Activated CD4-positive, alpha-beta T cell treated with anti-CD3 and anti-CD28 coated beads for 24 hours (primary cell): ENCODE measurements around the gene MYL7.

Experiments
- DNase-seq, 2 donors: peaks; one replicate each; pipeline ENCODE4 v3.0.0-alpha.2; 2020; ENCODE audit warnings: low read depth in 2 of 2

Gene MYL7

DNA sequence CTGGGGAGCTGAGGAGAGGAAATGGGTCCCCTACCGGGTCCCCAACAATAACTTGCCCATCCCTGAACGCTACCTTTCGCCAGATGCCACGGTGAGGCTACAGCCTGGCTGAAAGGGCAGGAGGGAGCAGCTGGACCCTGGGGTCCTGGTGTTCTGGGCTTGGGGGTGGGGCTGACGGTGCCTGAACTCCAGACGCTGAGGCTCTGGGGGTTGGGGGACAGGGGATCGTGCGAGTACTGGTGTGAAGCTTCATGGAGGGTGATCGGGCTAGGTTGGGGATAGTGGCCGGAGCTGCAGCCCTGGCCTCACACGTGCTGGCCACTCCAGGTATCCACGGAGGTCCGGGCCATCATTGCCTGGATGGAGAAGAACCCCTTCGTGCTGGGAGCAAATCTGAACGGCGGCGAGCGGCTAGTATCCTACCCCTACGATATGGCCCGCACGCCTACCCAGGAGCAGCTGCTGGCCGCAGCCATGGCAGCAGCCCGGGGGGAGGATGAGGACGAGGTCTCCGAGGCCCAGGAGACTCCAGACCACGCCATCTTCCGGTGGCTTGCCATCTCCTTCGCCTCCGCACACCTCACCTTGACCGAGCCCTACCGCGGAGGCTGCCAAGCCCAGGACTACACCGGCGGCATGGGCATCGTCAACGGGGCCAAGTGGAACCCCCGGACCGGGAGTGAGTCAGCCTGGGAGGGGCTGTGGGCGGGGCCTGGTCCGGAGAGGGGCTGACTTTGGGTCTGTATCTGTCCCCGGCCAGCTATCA is 28.7 kb downstream of the MYL7 start:
- no peak for DNase-seq

GRCh38 chr7:44111761-44112160 is 29.4 kb downstream of the MYL7 start:
- no peak for DNase-seq

DNA sequence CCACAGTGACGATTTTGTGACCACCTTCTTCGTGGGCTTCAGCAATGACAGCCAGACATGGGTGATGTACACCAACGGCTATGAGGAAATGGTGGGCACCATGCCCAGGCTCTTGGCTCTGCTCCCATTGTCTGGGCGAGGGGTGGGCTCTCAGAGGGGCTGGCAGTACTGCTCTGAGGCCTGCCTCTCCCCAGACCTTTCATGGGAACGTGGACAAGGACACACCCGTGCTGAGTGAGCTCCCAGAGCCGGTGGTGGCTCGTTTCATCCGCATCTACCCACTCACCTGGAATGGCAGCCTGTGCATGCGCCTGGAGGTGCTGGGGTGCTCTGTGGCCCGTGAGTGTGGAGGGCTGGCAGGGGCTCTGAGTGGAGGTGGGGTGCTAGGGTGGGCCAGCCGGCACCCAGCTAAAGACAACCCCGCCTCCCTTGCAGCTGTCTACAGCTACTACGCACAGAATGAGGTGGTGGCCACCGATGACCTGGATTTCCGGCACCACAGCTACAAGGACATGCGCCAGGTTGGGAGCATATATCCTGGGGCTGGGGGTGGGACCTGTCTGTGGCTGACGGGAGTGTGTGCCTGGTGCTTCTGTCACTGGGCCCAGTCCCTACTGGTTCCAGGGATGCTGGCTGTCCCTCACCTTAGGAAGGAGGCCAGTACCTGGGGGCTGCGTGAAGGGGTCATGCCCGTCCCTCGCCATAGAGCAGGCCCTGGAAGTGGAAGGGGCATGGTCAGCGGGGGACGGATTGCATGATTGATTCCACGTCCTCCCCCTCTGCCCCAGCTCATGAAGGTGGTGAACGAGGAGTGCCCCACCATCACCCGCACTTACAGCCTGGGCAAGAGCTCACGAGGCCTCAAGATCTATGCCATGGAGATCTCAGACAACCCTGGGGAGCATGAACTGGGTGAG is 30.2 kb downstream of the MYL7 start:
- DNase-seq, result no peak

DNA sequence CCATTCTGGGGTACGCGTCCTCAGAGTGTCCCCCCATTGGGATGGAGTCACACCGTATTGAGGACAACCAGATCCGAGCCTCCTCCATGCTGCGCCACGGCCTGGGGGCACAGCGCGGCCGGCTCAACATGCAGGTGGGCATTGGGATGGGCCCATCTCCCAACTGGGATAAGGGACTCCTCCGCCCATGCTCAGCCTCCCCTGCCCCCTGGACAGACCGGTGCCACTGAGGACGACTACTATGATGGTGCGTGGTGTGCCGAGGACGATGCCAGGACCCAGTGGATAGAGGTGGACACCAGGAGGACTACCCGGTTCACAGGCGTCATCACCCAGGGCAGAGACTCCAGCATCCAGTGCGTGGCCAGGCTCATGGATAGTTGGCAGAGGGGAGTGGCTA is 31.1 kb downstream of the MYL7 start:
- no peak for DNase-seq

GRCh38 chr7:44108768-44109750 is 32.1 kb downstream of the MYL7 start:
- DNase-seq, result no peak

DNA sequence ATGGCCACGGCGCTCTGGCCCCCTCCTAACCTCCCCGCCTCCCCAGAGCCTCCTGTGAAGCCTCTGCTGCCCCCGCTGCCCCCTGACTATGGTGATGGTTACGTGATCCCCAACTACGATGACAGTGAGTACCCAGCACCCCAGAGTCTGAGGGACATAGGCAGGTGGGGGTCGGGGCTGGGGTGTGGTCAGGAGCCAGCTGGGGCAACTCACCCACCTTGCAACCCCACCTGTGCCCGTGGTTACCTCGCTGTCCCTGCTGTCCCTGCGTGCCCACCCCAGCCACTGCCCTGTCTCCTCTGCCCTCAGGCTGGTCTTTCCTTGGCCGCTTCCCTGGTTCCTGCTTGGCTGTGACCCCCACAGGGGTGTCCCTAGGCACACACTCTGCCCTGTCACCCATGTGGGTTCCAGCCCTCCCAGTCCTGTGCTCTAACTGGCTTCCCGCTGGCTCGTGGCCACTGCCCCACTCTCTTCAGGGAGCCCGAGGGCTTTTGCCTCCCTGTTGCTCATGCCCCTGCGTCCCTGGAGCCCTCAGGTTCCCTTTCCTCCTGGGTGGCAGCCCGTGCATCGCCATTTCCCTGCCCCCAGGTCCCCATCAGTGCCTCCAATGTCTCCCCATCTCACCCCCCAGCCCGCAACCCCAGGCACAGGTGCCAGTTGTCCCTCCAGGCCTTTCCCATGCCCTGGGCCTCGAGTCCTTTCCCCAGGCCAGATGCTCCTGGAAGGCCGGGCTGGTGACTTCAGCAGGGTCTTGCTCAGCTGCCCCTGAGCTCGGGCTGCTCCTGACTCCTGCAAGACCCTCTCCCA is 33.0 kb downstream of the MYL7 start:
- no peak for DNase-seq

DNA sequence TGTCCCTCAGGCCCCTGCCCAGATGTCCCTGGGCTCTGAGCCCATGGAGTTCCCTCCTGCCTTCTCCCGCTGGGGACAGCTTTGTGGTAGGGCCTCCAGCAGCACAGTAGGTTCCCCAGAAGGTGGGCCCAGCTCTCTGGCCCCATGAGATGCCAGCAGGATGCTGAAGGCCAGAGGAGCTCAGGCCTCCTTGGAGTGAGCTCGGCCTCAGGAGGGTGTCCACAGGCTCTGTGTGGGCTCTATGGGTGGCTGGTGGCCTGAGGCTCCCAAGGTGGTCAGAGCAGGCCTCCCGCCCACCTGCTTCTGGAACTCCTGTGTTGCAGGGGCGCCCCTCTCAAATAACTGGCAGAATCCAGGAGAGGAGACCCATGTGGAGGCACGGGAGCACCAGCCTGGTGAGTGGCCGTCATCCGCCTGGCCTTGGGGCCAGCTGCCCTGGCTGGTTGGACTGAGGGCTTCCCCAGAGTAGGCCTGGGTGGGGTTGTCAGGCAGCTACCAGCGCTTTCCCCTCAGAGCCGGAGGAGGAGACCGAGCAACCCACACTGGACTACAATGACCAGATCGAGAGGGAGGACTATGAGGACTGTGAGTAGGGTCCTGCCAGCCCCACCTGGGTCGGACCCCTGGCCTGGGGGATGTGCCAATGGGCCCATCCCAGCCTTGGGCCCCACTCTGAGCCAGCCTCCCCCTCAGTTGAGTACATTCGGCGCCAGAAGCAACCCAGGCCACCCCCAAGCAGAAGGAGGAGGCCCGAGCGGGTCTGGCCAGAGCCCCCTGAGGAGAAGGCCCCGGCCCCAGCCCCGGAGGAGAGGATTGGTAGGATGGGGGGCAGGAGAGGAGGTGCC is 33.8 kb downstream of the MYL7 start:
- no peak for DNase-seq

- no peak for DNase-seq
Measured at GRCh38 chr7:44106311-44107065, 34.6 kb downstream of the MYL7 start.

DNA sequence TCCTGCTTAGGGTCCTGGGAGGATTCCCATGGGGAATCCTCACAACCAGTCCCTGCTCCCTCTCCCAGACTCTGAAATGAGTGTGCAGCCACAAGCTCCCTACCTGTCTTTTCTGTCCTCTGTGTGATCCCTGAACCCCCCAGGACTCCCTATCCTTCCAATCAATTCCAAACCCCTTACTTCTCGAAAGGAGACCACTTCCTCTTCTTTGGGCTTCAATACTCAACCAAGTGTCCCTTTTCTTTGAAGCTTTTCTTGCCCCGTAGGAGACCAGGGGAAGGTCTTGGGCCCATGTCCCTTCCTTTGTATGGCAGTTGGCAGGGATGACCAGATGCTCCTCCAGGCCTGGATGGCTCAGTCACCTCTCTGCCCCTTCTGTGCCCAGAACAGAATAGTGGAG is 35.3 kb downstream of the MYL7 start:
- no peak for DNase-seq

GRCh38 chr7:44104860-44105771 is 36.0 kb downstream of the MYL7 start:
- DNase-seq, result no peak

- no peak for DNase-seq
Measured at GRCh38 chr7:44103923-44104859, 36.9 kb downstream of the MYL7 start, which contains the start of gene AEBP1. Gene AEBP1 (plus strand): TSS chr7:44104345. CDS start chr7:44104666, 321 bp downstream.

GRCh38 chr7:44103566-44103922 is 37.6 kb downstream of the MYL7 start:
- DNase-seq, result no peak

DNA sequence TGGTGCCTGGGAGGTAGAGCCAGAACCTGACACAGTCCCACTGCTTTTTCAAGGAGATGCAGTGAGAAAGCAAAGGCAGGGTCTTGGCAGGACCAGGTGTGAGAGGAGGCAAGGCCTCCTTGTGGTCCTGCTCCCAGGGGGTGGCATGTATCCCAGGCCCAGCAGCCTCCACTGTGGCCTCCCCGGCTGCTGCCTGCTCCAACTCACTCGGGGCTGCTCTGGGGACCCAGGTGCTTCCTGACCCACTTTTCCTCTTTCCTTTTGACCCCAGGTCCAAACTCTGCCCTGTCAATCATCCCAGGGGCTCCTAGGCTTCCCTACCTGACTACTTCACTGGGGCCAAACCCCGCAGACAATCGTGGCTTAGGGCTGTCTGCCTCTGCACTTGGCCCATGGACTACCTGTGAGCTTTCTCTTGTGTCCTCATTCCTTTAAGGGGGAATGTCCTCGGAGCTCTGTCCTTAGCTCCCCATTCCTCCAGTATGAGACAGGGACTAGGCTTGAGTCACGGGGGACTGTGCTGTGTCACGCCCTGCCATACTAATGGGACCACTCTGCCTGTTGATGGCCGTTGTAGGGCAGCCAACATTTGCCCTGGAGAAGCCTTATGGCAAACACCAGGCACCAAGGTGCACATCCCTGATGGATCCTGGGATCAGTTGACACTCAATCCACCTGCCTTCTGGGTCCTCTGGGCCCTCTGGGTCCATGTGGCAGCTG is 38.1 kb downstream of the MYL7 start:
- no peak for DNase-seq

- no peak for DNase-seq
Measured at GRCh38 chr7:44101966-44102845, 38.9 kb downstream of the MYL7 start.

- DNase-seq, result no peak
Measured at GRCh38 chr7:44101303-44101965, 39.7 kb downstream of the MYL7 start.
